ENCODE measurements around the gene TMEM259.

TMEM259 gene

DNA sequence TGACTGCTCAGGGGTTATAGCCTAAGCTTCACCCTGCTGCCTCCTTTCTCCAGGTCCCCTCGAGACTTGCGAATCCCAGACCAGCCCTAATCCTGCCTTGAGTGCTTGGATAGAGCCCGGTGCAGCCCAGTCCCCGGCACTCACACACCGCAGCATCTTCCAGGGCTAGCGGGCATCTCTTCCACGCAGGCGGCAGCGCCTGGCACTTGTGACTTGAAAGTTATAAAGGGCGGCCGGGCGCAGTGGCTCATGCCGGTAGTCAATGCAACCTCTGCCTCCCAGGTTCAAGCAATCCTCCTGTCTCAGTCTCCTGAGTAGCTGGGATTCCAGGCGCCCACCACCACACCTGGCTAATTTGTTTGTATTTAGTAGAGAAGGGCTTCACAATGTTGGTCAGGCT is 34.8 kb downstream of the TMEM259 start:
- no peak for DNase-seq (ENCODE audit: low spot score)

DNA sequence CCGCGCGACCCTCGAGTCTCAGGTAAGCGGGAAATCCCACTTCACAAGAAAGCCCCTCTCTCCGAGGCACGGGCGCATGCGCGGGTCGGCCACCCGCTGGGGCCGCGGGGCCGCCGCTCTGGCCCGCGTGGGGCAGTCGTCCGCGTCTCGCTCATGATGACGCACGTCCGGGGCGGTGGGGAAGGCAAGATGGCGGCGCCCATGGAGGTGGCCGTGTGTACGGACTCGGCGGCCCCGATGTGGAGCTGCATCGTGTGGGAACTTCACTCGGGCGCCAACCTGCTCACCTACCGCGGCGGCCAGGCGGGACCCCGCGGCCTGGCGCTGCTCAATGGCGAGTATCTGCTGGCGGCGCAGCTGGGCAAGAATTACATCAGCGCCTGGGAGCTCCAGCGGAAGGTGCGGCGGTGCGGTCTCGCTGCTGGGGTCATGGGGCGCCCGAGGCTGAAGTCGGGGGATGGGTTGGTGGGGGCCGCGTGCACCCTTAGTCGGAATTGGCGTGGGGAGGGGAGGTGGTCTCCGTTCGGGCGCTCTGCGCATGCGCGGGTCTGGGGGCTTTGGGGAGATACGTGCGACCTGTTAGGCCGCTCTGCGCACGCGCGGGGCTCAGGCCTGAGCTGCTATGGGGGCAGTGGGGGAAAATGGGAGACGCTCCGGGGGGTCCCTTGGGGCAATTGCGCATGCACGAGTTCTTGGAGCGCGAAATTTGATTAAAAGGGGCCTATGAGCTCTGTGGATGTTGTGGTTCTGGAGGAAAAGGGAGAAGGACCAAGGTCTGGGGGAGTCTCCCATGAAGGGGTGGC is 36.6 kb downstream of the TMEM259 start, which contains the start of gene WDR18:
Gene WDR18 (plus strand): TSS at position 181 of the 803 bp plus-strand sequence. CDS start 9 bp downstream, at position 190.
- peak; percentile 94 for DNase-seq (ENCODE audit: low spot score)

DNA sequence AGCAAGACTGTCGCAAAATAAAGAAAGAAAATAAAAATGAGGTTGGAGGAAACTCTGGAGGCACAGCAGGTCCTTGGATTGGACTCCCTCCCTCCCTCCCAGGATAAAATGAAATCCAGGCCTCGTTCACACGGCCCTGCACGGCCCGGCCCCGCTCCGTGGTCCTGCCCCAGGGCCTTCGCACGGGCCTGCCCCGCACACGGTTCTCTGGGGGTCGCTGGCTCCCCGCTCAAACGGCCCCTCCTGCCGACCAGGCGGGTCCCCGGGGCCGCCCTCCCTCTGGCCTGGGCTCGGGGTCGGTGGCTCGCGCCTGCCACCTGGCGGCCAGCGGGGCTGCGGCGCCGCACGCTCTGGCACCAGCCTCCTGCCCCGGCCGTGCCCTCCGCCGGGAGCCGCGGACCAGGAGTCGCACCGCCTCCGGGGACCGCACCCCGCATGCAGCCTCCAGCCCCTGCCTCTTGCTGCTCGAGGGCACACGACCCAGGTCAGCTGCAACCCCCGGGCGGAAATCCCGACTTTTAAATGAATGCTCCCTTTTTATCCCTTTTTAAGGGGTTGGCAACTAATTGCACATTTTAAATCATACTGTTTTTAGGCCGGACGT is 38.3 kb downstream of the TMEM259 start:
- peak; percentile 83 for DNase-seq (ENCODE audit: low spot score)

DNA sequence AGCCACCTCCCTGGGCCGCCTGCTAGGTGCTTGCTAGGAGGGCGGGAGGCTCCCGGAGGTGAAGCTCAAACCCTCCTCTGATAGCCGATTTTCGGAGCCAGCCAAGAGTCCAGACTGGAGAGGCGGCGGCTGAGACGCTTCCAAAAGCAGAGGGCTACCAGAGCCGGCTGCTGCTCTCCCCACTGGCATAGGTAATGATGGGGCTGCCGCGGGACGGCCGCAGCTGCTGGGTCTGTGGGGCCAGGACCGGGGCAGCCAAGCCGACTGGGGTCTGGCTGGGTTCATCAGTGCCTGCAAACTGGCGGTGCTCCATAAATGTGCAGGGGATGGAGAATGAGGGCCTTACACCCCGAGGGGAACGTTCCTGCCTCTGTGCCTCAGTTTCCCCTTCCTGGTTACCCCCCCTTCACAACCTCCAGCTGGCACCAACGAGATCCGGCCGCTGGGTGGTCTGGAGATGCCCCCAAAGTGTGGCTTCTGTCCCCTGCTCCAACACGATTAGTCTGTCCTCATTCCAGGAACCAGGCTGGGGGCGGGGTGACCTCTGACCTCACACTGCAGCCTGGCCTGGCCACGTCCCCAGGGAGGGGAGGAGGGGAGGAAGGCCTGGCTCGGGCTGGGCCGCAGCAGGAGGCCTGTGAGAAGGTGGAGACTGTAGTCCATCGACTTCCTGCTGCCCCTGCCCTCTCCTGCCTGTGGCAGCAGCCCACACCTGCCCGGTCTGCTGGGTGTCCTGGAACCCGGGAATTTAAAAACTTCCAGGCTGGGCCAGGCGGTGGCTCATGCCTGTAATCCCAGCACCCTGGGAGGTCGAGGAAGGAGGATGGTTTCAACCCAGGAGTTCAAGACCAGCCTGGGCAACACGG is 40.6 kb downstream of the TMEM259 start:
- no peak for DNase-seq (ENCODE audit: low spot score)

DNA sequence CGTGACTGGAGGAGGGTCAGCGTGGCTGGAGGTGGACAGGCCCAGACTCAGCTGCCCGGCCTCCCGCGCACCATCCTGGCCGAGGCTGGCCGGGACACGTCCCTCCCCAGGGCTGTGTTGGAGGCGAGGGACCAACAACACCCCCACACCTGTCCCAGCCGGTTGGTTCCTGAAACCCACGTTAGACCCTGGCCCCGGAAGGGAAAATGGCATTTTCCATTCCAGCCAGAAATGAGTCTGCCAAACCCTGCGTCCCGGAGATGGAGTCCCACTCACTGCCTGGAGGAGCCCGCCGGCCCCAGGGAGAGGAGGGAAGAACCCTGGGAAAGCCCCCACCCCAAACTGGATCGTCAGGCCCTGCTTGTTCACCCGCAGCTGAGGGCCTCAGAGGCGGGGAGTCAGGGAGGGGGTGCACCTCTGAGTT is 41.6 kb downstream of the TMEM259 start:
- DNase-seq (ENCODE audit: low spot score) = no peak

DNA sequence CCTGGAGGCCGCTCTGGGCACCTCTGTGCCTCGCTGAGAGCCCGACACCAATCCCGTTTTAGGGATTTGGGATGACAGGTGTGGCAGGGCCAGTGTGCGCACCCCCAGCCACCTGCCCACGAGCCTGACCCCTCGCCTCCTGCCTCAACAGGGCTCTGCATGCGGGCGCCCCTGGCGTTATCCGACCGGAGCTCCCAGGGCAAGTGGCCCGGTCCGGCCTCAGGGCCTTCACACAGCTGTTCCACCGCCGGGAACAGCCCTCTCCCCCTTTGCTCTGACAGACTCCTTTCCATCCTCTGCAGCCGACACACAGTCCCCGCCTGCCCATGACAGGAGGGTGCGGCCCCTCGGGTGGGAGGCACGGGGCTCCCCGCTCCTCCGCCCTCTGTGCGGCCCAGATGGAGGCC is 43.9 kb downstream of the TMEM259 start:
- no peak for DNase-seq (ENCODE audit: low spot score)

DNA sequence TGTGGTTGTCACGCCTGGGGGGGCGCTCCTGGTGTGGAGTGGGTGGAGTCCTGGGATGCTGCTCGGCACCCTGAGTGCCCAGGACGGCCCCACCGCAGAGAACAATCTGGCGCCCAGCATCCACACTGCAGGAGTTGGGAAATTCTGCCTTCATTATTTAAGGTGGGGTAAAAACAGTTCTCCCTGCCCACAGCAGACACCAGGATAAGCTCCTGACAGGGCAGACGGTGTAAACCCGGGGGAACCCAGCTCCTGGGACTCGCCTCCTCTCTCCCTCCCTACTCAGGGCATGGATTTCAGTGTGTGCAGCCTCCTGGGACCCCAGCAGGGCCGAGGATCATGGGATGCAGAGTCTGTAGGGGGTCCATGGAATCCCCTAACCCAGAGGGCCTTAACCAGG is 44.4 kb downstream of the TMEM259 start:
- DNase-seq (ENCODE audit: low spot score) = no peak

DNA sequence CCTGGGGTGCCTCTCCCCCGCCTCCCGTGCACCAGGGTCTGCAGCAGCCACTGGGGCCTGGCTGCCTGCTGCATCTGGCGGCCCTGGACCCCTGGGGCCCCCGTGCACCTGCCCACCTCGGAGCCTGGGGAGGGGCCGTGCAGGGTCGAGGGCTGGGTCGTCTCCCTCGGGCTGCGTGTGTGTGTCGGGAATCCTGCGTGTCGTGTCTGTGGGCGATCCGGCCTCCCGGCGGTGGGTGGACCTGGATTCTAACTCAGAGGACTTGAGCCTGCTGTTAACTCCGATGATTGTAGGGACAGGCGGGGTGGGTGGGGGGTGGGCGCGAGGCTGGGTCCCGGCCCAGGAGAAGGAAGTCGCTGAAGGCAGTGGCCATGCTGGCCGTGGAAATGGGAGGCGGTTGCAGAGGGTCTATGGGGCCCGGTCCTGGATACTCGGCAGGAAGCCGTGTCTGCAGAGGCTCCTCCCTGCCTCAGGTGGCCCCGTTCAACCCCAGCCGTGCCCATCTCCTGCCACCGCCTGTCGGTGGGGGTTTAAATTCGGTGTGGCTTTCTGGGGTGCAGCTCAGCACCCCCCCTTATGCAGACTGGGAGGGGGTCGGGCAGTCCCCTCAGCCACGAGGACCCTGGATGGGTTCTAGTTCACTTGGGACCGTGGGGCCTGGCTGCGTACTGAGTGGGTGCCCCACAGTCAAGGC is 46.2 kb downstream of the TMEM259 start:
- DNase-seq (ENCODE audit: low spot score) = no peak

DNA sequence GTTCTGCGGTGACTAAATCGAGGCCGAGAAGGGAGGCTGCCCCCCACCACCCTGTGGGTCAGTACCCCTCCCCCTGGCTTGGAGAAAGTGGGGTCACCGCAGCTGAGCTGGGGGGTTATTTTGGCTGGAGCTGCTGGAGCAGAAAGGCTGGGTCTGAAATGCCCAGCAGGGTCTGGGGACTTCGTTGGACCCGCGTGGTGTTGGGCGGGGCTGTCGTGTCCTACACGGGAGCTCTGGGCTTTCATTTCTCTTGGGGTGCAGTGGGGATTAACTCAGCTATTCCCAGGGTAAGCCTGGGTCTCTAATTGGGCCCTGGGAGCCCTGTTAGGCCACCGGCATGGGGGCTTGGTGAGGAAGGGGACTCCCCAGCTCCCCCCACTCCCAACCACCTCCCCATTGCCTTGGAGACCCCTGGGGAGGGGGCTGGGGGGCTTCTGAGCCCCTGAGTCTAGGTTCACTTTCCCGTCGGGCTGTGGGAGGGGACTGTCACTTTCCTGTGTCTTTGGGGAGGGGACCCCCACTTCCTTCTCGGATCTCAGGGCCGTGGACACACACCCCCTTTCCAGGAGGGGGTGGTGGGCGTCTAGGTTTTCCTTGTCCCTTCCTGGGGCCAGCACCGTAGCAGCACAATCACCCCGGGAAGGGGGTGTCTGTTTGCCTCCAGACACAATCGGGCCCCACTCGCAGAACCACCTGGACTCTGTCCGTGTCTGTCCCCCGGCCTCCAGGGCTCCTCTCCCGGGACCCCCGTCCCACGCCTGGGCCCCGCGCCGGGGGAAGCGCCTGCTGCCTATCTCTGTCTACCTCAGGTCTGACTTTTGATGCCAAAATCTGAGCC is 47.0 kb downstream of the TMEM259 start:
- DNase-seq (ENCODE audit: low spot score) = no peak

DNA sequence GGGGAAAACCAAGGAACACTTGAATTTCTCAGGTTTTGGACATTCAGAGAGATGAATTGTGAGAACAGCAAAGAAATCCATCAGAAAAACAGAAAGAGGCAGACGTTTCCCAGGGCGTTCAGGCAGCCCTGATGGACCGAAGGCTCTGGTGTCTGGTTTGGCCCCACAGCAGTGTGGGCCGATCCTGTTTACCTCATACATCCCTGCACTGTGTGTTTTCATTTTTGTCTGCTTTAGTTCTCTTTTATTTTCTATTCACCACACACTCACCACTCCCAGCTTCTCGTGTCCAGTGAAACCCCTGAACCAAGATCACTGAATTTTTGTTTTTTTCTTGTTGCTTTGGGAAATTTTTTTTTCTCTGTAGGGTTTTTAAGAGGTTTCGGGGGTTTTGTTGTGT is 48.6 kb downstream of the TMEM259 start:
- DNase-seq (ENCODE audit: low spot score) = no peak

DNA sequence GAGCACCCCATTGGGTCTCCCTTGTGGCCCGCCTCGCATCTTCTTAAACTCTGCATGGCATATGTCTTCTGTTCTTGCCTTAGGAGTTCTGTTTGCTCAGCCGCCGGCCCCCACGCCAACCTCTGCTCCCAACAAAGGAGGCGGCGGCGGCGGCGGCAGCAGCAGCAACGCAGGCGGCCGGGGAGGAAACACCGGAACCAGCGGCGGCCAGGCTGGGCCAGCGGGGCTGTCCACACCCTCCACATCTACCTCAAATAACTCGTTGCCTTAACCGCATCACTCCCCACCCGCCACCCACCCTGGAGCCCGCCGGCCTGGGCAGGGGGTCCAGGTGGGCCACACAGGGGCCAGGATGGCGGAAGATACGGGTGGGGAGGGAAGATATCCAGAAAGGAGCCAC is 49.1 kb downstream of the TMEM259 start:
- DNase-seq (ENCODE audit: low spot score) = no peak

DNA sequence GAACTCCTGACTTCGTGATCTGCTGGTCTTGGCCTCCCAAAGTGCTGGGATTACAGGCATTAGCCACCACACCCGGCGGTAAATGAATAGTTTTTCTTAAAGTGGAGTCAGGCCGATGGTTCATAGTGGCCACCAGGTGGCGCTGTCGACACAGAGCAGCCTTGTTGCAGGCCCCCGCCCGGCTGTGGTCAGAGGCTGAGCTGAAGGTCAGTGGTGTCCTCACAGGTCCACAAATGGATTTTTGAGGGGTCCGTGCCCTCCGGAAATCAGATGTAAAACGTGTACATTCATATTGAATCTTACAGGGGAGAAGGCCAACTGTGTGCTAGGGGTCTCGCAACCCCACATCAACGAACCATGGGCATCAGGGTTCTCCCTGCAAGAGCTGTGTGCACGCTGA is 50.2 kb downstream of the TMEM259 start:
- no peak for DNase-seq (ENCODE audit: low spot score)

DNA sequence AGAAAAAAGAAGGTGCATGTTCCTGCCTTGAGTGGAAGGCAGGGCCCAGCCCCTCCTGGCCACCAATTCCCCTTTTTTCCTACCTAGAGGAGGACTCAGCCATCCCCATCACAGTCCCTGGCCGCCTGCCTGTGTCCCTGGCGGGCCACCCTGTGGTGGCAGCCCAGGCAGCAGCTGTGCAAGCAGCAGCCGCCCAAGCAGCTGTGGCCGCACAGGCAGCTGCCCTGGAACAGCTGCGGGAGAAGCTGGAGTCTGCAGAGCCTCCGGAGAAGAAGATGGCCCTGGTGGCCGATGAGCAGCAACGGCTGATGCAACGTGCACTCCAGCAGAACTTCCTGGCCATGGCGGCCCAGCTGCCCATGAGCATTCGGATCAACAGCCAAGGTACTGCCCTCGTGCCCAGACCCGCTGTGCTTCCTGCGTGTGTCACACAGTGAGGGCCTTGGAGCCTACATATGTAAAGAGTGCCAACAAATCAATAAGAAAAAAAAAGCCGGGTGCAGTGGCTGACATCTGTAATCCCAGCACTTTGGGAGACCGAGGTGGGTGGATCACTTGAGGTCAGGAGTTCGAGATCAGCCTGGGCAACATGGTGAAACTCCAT is 54.3 kb downstream of the TMEM259 start:
- DNase-seq (ENCODE audit: low spot score) = no peak

DNA sequence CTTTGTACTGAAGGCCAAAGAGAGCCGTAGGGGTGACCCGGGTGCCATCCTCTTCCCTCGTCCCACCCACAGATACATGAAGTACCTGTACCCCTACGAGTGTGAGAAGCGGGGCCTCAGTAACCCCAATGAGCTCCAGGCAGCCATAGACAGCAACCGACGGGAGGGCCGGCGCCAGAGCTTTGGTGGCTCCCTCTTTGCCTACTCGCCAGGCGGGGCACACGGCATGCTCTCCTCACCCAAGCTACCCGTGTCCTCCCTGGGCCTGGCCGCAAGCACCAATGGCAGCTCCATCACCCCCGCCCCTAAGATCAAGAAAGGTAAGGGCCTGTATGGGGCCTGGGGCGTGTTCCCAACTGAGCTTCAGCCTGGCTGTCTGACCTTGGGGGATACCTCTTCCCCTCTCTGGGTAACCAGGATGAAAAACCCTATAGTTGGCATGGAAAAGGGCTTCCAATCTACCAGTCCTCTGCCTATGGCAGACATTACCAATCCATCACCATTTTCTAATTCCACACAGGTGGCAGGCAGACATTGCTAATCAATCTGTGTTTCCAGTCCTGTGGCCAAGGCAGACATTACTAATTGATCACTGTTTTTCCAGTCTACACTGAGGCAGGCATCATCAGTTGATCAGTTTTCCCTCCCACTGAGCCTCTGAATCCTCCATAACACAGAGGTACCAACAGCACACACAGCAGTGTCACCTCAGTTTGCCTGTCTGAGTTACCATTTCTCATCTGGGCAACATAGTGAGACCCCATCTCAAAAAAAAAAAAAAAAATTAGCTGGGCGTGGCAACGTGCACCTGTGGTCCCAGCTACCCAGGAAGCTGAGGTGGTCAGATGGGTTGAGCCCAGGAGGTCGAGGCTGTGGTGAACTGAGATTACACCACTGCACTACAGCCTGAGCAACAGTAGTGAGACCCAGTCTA is 55.9 kb downstream of the TMEM259 start:
- peak; percentile 36 for DNase-seq (ENCODE audit: low spot score)

DNA sequence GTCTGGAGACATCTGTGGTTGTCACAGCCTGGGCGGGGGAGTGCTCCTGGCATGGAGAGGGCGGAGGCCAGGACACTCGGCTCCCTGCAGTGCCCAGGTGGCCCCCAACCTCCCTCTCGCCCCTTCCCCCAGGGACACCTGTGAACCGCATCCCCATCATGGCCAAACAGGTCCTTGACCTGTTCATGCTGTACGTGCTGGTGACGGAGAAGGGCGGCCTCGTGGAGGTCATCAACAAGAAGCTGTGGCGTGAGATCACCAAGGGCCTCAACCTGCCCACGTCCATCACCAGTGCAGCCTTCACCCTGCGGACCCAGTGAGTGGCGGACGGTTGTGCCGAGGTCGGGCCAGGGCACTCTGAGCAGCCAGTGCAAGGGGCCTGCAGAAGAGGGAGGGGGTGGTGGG is 56.8 kb downstream of the TMEM259 start:
- DNase-seq (ENCODE audit: low spot score) = no peak

DNA sequence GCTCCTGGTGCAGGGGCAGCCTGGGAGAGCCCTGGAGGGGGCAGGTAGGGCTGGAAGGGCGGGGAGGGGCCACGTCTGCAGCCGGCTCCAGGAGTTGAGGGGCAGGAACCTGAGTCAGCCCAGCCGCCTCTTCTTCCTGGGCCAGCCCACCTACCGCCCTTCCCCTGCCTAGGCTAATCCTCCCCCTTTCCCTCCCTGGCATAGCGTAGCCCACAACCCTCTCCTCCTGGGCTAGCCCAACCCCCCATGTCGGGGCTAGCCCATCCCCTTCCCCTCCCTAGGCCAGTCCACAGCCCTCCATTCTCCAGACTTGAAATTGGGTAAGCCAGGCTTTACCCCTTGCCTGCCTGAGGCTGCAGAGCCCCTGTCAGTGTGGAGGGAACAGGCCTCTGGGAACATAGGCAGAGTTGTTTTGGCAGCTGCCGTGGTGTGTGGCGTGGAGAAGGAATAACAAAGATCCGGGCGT is 57.4 kb downstream of the TMEM259 start:
- DNase-seq (ENCODE audit: low spot score) = no peak

DNA sequence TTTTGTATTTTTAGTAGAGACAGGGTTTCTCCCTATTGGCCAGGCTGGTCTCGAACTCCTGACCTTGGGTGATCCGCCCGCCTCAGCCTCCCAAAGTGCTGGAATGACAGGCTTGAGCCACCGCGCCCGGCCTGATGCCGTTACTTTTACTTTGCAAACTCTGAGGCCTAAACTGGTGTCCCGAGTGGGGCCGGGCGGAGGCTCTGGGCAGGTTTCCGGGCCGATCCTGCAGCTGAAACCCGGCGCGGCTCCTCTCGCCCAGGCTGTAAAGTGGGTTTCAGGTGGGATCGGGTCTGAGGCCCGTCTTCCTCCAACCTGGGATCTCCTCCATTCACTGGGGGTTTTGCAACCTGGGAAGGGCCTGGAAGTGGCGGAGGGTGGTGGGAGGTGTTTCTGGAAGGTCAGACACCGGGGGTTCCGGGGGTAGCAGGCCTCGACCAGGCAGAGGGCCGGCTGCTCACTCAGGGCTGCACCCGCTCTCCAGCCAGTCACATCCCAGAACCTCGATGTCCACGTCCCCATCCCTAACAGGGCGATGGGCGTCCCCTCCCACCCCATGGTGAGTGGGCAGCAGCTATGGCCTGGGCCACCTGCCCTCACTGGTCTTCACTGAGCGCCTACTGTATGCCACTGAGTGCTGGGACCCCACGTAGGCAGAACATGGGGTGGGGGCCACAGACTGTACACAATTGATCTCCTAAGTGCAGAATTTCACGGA is 58.1 kb downstream of the TMEM259 start:
- no peak for DNase-seq (ENCODE audit: low spot score)

DNA sequence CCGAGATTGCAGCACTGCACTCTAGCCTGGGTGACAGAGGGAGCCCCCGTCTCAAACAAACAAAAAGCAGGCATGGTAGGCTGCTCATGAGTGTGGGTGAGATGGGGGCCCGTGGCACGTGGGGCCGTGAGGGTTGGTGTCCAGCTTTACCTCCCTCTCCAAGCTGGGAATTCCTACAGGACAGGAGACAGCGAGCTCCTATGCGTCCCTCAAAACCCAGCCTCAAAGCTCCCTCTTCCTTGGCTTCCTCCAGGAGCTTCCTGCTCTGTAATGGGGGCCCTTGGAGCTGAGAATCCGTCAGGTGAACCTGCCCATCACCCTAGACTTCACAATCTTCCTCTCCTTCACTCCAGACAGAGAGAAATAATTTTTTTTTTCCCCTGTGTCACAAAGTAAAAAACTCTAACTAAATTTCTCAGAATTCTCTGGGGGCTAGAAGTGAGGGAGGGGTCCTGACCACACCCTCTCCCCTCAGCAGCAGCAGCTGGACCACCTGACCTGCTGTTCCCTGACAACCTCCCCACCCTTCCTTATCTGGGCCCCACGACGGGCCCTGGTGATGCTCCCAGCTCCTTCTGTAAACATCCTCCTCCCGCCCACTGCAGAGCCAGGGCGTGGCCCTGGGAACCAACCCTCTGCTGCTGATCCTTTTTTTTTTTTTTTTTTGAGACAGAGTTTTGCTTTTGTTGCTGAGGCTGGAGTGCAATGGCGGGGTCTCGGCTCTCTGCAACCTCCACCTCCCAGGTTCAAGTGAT is 58.9 kb downstream of the TMEM259 start:
- no peak for DNase-seq (ENCODE audit: low spot score)

Data from NAMALWA (cell line).